IPS-NIHi7 (cell line): ENCODE measurements around the gene CTSD.

Experiments
- DNase-seq: peaks from one replicate; pipeline ENCODE4 v3.0.0; 2012; ENCODE audit warnings: mixed read lengths; ENCODE audit errors: extremely low spot score

CTSD gene

GRCh38 chr11:1782831-1783724 is 19.4 kb upstream of the CTSD start:
- DNase-seq = no peak

GRCh38 chr11:1782031-1782590 is 18.4 kb upstream of the CTSD start:
- DNase-seq = no peak

GRCh38 chr11:1781593-1781975 is 17.9 kb upstream of the CTSD start:
- DNase-seq = no peak

GRCh38 chr11:1780700-1781592 is 17.2 kb upstream of the CTSD start:
- no peak for DNase-seq

- no peak for DNase-seq
Measured at GRCh38 chr11:1779806-1780699, 16.3 kb upstream of the CTSD start.

- no peak for DNase-seq
Measured at GRCh38 chr11:1779034-1779805, 15.5 kb upstream of the CTSD start.

- no peak for DNase-seq
Measured at GRCh38 chr11:1778141-1778911, 14.6 kb upstream of the CTSD start.

GRCh38 chr11:1777737-1778136 is 14.0 kb upstream of the CTSD start:
- no peak for DNase-seq

GRCh38 chr11:1776944-1777715 is 13.4 kb upstream of the CTSD start:
- no peak for DNase-seq

GRCh38 chr11:1776331-1776851 is 12.7 kb upstream of the CTSD start:
- DNase-seq = no peak

GRCh38 chr11:1774886-1775285 is 11.2 kb upstream of the CTSD start:
- DNase-seq = no peak

GRCh38 chr11:1773994-1774550 is 10.3 kb upstream of the CTSD start:
- DNase-seq = no peak

- no peak for DNase-seq
Measured at GRCh38 chr11:1773131-1773993, 9.6 kb upstream of the CTSD start.

GRCh38 chr11:1772270-1773130 is 8.8 kb upstream of the CTSD start:
- DNase-seq = peak; percentile 90

- no peak for DNase-seq
Measured at GRCh38 chr11:1771700-1772099, 8.0 kb upstream of the CTSD start.

- no peak for DNase-seq
Measured at GRCh38 chr11:1771273-1771672, 7.5 kb upstream of the CTSD start.

GRCh38 chr11:1770528-1770927 is 6.8 kb upstream of the CTSD start:
- DNase-seq = no peak
